Measurements from ENCODE around the gene CNPY3. TPM values are rescaled to one million over a fixed set of nuclear protein-coding genes. Genes with fewer than 3 reads are reported as not detected.
"Not testable (repeated sequence)": the region's sequence is repeated elsewhere in the genome, so short reads cannot be mapped to it uniquely, and the experiment has no call there.

CNPY3 gene
- 53.8 and 71.8 TPM in 2 replicates for total RNA-seq
- polyA plus RNA-seq: 137 and 152 TPM in 2 replicates

GRCh38 chr6:42928986-42929820 lies at the start of gene CNPY3:
Gene CNPY3, plus strand, starts transcription at chr6:42929480. Its CDS starts 91 bp downstream, at chr6:42929571.
- H3K4me1 ChIP-seq (ENCODE audit: insufficient read depth): peaks cover 16% of the 10 kb centered on the region
- WGBS (ENCODE audit: low lambda C conversion rate, missing lambda C conversion rate): 1% methylated on average over 58 of the region's 63 CpGs

DNA sequence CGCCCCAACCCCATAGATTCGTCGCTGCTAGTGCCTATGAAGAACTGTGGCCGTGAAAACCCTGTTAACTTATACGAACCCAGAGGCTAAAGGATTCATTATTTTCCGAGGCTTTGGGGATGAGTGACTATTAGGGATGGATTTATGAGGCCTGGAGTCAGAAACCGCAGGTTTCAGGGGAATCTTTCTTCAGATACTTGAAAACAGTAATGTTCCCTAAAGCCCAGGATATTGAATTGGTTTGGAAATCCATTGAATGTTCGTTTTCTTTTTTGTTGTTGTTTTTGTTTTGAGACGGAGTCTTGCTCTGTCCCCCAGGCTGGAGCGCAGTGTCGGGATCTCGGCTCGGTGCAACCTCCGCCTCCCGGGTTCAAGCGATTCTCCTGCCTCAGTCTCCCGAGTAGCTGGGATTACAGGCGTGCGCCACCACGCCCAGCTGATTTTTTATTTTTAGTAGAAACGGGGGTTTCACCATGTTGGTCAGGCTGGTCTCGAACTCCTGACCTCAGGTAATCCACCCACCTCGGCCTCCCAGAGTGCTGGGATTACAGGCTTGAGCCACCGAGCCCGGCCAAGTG lies 49.0 kb upstream of the CNPY3 start:
- not testable (repeated sequence) for H4K20me1 ChIP-seq (ENCODE audit: insufficient read depth, poor library complexity, severe bottlenecking); H3K9me3 ChIP-seq (ENCODE audit: low read depth); H3K4me1 ChIP-seq (ENCODE audit: insufficient read depth); H3K9me2 ChIP-seq (replicated peaks; ENCODE audit: insufficient read depth); H3K27me3 ChIP-seq; DNase-seq (ENCODE audit: low spot score); H3K36me3 ChIP-seq (replicated peaks; ENCODE audit: insufficient read depth, low read depth)
- Histone ChIP-seq H3K4me2 (peak overlapping the region; percentile 93), H3K4me3 (peak overlapping the region; percentile 73), H3K27ac (peak overlapping the region; percentile 92), H2AFZ (peak overlapping the region; percentile 97), H3K79me2 (peaks cover 48% of the 10 kb centered on the region)
- WGBS (ENCODE audit: low lambda C conversion rate, missing lambda C conversion rate): 15% methylated on average over 25 of the region's 25 CpGs

More at GRCh38 chr6:42928986-42929820, at the start of gene CNPY3:
- H4K20me1 ChIP-seq (ENCODE audit: insufficient read depth, poor library complexity, severe bottlenecking): no peaks in the 10 kb centered on the region
- peaks cover 37% of the 10 kb centered on the region for H3K79me2 ChIP-seq
- TF ChIP-seq EZH2phosphoT487 (IDR thresholded peaks at IDR 0.05; ENCODE audit: low read depth, severe bottlenecking, unreplicated experiment) (no peak), EZH2 (IDR thresholded peaks at IDR 0.05; ENCODE audit: borderline replicate concordance) (no peak)
- TF ChIP-seq, protein P1, sequence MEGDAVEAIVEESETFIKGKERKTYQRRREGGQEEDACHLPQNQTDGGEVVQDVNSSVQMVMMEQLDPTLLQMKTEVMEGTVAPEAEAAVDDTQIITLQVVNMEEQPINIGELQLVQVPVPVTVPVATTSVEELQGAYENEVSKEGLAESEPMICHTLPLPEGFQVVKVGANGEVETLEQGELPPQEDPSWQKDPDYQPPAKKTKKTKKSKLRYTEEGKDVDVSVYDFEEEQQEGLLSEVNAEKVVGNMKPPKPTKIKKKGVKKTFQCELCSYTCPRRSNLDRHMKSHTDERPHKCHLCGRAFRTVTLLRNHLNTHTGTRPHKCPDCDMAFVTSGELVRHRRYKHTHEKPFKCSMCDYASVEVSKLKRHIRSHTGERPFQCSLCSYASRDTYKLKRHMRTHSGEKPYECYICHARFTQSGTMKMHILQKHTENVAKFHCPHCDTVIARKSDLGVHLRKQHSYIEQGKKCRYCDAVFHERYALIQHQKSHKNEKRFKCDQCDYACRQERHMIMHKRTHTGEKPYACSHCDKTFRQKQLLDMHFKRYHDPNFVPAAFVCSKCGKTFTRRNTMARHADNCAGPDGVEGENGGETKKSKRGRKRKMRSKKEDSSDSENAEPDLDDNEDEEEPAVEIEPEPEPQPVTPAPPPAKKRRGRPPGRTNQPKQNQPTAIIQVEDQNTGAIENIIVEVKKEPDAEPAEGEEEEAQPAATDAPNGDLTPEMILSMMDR (IDR thresholded peaks at IDR 0.05; ENCODE audit: poor library complexity): no peak
- H3K27me3 ChIP-seq: no peaks in the 10 kb centered on the region
- H3K4me3 ChIP-seq: peak within 1 kb of the TSS; percentile 50
- peak within 1 kb of the TSS; percentile 79 for H2AFZ ChIP-seq
- DNase-seq (ENCODE audit: low spot score): peak; percentile 96
- H3K4me2 ChIP-seq: peak within 1 kb of the TSS; percentile 82
- H3K9me2 ChIP-seq (replicated peaks; ENCODE audit: insufficient read depth): no peaks in the 10 kb centered on the region
- H3K27ac ChIP-seq: peak within 1 kb of the TSS; percentile 97
- H3K36me3 ChIP-seq (replicated peaks; ENCODE audit: insufficient read depth, low read depth): no peaks in the 10 kb centered on the region
- no peaks in the 10 kb centered on the region for H3K9me3 ChIP-seq (ENCODE audit: low read depth)

DNA sequence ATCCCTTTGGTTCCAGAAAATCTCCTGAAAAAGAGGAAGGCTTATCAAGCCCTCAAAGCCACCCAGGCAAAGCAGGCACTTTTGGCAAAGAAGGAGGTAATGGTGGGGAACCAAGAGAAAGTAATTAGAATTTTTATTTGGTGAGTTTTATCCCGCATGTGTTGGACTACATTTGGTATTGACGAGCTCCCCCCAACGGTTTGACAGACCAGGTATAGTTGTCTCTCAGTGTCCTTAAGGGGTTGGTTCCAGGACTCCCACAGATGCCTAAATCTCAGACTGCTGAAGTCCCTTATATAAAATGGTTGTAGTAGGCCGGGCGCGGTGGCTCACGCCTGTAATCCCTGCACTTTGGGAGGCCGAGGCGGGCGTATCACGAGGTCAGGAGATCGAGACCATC lies 48.4 kb upstream of the CNPY3 start:
- not testable (repeated sequence) for H2AFZ ChIP-seq; H4K20me1 ChIP-seq (ENCODE audit: insufficient read depth, poor library complexity, severe bottlenecking); H3K27me3 ChIP-seq; DNase-seq (ENCODE audit: low spot score); H3K4me1 ChIP-seq (ENCODE audit: insufficient read depth); H3K9me2 ChIP-seq (replicated peaks; ENCODE audit: insufficient read depth); H3K36me3 ChIP-seq (replicated peaks; ENCODE audit: insufficient read depth, low read depth); H3K9me3 ChIP-seq (ENCODE audit: low read depth)
- peak overlapping the region; percentile 93 for H3K4me2 ChIP-seq
- peaks cover 48% of the 10 kb centered on the region for H3K79me2 ChIP-seq
- WGBS (ENCODE audit: low lambda C conversion rate, missing lambda C conversion rate): 90% methylated on average over 12 of the region's 12 CpGs
- peak overlapping the region; percentile 92 for H3K27ac ChIP-seq
- peak overlapping the region; percentile 73 for H3K4me3 ChIP-seq

DNA sequence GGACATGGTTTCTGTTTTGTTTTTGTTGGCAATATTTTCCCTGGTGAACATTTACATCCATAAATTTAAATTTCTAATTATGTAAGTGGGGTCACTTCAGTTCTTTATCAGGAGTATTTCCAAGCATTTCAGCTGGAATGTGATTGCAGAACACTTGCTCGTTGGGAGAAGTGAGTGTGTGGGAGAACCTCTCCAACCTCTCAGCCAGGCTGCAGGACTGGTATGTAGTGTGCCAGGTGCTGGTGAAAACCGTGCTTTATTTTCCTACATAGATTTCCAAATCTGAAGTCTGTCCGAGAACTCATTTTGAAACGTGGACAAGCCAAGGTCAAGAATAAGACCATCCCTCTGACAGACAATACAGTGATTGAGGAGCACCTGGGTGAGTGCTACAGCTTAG lies 43.6 kb upstream of the CNPY3 start:
- no peak for DNase-seq (ENCODE audit: low spot score)
- TF ChIP-seq EZH2phosphoT487 (IDR thresholded peaks at IDR 0.05; ENCODE audit: low read depth, severe bottlenecking, unreplicated experiment) (no peak), EZH2 (IDR thresholded peaks at IDR 0.05; ENCODE audit: borderline replicate concordance) (no peak)
- TF ChIP-seq, protein P1 (IDR thresholded peaks at IDR 0.05; ENCODE audit: poor library complexity): no peak
- H3K9me3 ChIP-seq (ENCODE audit: low read depth): no peaks in the 10 kb centered on the region
- H3K4me3 ChIP-seq: no peak overlapping the region
- H3K27ac ChIP-seq: no peak overlapping the region
- H3K4me2 ChIP-seq: no peak overlapping the region
- peaks cover 44% of the 10 kb centered on the region for H3K79me2 ChIP-seq
- peaks cover 11% of the 10 kb centered on the region for H3K4me1 ChIP-seq (ENCODE audit: insufficient read depth)
- WGBS (ENCODE audit: low lambda C conversion rate, missing lambda C conversion rate): 96% methylated on average over 4 of the region's 4 CpGs
- H3K36me3 ChIP-seq (replicated peaks; ENCODE audit: insufficient read depth, low read depth): peaks cover 3% of the 10 kb centered on the region
- no peak overlapping the region for H2AFZ ChIP-seq
- no peaks in the 10 kb centered on the region for H3K27me3 ChIP-seq
- peaks cover 5% of the 10 kb centered on the region for H4K20me1 ChIP-seq (ENCODE audit: insufficient read depth, poor library complexity, severe bottlenecking)
- H3K9me2 ChIP-seq (replicated peaks; ENCODE audit: insufficient read depth): no peaks in the 10 kb centered on the region

DNA sequence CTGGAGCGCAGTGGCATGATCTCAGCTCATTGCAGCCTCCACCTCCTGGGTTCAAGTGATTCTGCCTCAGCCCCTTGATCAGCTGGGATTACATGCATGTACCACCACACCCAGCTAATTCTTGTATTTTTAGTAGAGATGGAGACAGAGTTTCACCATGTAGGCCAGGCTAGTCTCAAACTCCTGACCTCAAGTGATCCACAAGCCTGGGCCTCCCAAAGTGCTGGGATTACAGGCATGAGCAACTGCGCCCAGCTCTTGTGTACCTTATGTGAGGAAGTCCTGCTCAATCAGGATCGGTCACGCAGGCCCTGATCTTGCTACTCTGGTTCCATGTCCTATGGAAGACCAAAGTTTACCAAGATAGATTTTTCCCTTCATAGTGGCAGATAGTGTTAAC lies 41.1 kb upstream of the CNPY3 start:
- H3K27me3 ChIP-seq; H3K4me3 ChIP-seq; H3K9me2 ChIP-seq (replicated peaks; ENCODE audit: insufficient read depth); H2AFZ ChIP-seq; H4K20me1 ChIP-seq (ENCODE audit: insufficient read depth, poor library complexity, severe bottlenecking); H3K36me3 ChIP-seq (replicated peaks; ENCODE audit: insufficient read depth, low read depth); H3K9me3 ChIP-seq (ENCODE audit: low read depth); H3K27ac ChIP-seq; DNase-seq (ENCODE audit: low spot score); H3K4me2 ChIP-seq: not testable (repeated sequence)
- 100% methylated on average over 4 of the region's 4 CpGs for WGBS (ENCODE audit: low lambda C conversion rate, missing lambda C conversion rate)
- Histone ChIP-seq H3K4me1 (ENCODE audit: insufficient read depth) (peaks cover 13% of the 10 kb centered on the region), H3K79me2 (peaks cover 19% of the 10 kb centered on the region)

All from hepatocyte (in vitro differentiated cells).